ENCODE measurements around the gene ZNF557. TPM values are rescaled to one million over a fixed set of nuclear protein-coding genes. Genes with fewer than 3 reads are reported as not detected.

ZNF557 gene
- total and polyA plus RNA-seq, 2 of the 8 experiments (the other 6 are each of a cell fraction or from before 2014, with no cell fraction given): 1.4 to 7.4 TPM

DNA sequence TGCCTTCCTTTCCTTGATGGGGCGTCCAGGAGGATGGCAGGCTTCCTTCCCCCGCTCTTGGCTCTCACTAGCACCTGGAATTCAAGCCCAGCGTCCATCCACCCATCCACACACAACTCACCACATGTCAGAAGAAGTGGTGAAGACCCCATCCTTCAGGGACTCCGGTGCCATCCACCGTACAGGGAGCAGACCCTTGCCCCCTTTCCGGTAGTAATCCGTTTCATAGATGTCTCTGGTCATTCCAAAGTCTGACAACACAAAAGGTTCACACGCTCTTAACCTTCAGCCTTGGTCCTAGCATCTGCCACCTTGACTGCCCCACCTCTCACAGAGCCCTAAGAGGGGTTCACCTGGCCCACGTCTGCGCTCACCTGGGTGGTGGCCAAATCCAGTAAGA lies 51.0 kb downstream of the ZNF557 start (continued):
- TF ChIP-seq POLR2AphosphoS5 (IDR thresholded peaks at IDR 0.05; ENCODE audit: low read depth, low read length): no peak
- no peak for TF ChIP-seq BCL11A (IDR thresholded peaks at IDR 0.05; ENCODE audit: low read depth in 2 of 2, low read length in 2 of 2)

All from H1 (cell line).